HG03045 (cell line): ENCODE data around the gene ZNF423.

Experiments used
- ATAC-seq: cut with Tn5 transposase; IDR thresholded peaks from one replicate; pipeline ENCODE4 v1.9.1; 2021; ENCODE audit warnings: mild to moderate bottlenecking, moderate library complexity; ENCODE audit not compliant: unreplicated experiment

ZNF423 gene

DNA sequence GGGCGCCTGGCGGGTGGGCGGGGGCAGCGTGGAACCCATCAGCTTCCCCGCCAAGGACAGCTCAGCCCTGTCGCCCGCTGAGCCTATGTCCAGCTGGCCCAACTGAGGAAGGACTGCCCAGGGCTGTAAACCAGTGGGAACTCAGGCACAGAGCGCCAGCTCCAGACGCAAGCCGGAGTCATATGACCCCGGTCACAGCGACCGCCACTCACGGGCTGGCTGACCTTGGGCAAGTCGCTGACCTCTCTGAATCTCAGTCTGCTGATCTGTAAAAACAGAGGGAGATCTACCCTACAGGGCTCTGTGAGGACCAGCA lies 312.3 kb downstream of the ZNF423 start:
- no peak for ATAC-seq

DNA sequence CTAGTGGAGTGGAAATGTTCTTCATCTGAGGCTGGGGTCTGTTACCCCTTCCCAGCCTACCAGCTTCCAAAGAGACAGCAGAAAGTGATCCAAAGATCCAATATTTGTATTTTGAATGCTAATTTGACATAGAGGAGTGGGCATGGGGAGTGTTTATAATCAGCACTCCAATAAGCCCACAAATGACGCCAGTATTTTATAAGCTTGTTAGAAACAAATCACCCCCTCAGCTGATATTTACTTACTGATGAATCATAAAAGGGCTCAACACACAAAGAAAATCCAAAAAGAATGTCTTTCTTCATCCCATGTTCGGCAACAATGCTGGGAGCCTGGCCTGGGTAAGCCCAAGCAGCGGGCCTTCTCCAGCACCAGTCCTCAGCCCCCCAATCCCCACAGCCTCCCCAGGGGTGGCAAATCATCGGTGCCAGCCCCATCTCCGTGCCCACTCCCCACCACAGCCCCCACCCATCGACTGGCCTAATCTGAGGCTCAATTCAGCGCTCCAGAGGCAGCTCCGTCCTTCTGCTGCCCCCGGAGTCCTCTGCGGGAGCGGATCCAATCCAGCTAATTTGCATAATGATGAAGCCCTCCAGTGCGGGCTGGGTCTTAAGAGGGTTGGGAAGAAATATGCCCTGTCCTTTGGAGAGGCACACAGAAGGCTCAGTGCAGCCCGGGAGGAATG lies 312.8 kb downstream of the ZNF423 start:
- no peak for ATAC-seq

DNA sequence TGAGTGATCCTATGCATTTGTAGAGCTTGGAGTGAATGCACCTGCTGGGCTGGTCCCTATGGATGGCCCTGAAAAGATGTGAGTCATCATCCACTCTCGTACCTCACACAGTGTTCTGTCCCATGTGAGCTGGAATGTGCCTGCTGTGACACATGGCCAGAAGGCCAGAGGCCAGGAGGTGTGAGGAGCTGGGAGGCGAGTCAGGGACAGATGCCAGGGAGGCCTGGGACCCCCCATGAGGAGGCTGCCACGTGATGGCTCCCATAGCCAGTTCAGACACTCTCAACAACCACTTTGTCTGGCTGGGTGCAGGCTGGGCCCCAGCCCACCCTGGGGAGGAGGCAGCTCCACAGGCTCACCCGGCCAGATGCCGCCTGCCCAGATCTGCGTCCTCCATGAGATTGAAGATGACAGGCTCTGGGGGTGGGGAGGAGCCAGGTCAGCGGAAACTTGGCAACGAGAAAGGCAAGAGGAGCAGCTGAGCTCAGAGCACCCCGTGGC lies 313.5 kb downstream of the ZNF423 start:
- ATAC-seq, result no peak

DNA sequence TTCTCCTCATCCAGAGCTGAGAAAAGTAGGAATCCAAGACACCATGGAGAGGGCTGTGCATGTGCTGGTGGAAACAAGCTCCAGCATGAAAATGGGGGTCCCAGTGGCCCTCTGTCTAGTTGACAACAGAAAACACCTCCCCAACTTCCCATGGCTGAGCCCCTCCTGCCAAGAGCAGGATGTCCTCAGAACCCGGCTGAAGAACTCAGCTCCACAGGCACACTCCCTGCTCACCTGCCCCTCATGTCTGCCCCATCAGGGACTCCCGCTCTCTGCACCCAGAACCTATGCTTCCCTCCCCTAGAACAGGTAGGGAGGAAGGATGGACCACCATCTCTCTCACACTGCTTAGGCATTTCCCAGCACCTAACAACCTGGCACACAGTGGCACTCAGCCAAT lies 315.1 kb downstream of the ZNF423 start:
- no peak for ATAC-seq

DNA sequence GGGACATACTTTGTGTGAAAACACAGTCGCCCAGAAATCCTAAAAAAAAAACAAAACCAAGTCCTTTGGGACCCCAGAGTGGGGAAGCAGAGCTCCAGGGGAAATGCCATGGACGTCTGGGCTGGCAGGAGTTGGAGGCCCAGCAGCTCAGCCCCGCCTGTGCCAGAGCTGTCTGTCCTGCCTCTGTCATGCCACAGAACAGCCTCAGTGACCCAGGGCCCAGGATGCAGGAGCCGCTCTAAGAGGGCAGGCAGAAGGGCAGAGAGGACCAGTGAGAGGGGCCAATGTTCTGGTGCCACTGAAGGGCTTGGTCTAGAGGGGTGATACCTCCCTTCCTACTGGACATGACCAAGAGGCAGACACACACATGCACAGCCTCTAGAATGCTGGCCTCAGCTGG lies 316.2 kb downstream of the ZNF423 start:
- ATAC-seq, result no peak

DNA sequence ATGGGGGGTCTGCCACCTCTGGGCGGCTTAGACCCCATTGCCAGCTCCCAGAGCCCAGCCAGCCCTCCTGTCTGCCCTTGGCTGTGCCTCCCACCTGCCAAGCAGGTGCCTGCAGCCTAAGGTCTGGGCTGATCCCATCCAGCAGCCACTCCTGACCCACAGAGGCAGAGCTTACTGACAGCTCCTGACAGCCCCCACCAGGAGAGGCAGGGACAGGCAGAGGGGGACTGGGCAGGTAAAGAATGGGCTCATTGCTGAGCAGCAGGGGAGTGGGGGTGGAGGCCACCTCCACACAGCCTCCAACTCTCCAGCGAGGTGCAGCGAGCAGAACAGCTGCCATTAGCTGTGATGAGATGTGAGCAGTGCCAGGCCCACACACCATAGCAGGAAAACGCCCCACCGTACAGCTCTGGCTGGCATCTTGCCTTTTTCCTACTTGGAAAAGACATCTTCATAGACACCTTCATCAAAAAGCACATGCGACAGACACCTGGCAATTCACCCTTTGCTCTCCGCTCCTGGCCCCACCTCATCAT lies 317.9 kb downstream of the ZNF423 start:
- no peak for ATAC-seq

DNA sequence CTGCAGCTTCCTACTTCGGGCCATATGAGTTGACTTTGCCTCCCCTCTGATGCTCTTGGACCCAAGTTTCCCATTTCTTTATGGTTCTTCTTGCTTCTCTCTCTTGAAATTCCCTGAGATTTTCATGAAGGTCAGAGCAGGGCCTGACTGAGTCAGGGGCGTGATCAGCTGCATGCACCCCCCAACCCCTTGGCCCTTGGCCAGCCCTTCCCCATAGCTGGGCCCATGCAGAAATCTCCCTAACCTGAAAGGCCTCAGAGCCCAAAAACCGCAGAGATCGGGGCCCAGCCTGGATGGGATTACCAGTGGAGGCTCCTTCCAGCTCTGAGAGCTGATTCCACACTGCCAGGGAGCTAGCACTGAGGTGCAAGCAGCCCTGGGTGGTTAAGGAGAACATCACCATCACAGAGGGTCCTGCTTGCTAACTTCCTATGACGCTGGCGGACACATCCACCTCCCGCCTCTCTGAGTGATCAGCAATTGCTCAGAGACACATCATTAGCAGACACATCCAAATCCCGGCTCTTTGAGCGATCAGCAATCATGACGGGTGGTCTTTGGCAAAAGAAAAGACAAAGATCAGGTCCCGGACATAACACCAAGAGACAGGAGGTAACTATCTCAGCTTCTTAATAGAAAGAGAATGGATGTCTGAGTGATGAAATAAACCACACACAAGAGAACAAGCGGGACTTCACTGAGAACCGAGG lies 320.9 kb downstream of the ZNF423 start:
- no peak for ATAC-seq

DNA sequence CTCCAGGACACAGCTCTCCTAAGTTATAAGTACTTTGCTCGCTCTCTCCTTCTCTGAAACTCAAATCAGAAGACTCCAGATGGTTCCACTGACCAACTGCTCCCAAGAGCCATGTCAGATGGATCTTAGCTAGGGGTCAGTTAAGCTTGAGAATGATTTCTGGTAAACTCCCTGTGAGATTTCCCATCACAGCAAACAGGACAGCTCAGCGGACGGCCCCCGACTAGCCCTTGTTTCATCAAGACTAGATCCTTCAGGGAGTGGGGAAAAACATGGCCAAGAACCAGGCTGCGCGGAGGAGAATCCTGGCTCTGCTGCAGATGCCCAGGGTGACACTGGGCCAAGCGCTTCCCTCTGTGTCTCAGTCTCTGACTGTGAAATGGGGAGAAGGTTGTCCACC lies 322.5 kb downstream of the ZNF423 start:
- no peak for ATAC-seq

DNA sequence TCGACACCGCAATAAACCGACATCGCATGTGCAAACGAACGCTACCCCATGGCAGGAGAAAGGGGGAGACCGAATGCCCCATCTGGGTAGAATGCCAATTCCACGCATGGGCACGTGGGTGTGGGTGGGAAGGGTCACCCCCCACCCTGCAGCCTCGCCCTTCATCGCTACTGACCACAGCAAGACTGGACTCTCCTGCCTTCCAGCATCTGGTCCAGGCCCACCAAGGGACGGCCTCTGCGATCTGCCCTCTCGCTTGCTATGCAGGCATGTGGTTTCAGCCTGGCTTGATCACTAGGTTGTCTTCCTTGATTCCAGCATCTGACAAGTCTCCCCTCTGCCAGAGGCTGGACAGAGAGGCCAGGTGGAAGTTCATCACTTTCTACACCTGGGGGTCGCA lies 323.0 kb downstream of the ZNF423 start:
- no peak for ATAC-seq

DNA sequence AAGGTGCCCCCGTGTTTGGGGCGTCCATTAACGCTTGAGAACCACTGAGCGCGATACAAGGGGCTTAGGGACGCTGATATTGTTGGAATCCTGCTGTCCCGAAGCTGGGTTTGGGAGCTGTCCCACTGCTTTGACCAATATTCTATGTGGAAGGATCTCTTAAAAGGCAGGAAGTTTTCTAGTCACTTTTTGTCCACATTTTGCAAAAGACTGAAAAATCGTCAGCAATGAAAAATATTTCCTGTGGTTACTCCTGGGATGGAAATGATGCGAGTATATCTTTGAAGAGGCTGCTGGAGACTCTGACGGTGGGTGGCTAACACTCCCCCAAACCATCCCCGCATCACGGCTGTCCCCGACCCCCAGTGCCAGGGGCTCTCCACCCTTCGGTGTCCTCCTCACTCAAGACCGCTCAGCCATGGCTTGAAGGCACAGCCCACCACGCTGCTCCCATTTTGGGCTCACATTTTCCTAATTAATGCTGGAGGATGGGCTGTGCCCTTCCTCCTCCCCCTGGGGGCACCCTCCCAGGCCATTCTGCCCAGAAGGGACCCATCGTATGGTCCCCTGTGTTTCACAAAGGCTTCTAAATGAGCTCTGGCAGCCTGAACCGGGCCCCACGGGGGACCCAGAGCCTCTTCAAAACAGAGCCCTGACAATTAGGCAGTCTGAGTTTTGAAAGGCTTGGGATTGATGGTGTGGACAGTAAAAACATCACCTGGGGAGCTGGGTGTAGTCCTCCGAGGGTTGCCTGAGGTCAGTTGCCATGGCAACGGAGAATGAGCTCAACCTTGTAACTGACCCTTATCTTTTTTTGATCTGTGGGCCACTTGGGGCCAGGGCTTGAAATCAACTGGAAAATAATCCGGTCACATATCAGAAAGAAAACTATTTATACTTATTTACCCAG lies 323.7 kb downstream of the ZNF423 start:
- ATAC-seq, result no peak

DNA sequence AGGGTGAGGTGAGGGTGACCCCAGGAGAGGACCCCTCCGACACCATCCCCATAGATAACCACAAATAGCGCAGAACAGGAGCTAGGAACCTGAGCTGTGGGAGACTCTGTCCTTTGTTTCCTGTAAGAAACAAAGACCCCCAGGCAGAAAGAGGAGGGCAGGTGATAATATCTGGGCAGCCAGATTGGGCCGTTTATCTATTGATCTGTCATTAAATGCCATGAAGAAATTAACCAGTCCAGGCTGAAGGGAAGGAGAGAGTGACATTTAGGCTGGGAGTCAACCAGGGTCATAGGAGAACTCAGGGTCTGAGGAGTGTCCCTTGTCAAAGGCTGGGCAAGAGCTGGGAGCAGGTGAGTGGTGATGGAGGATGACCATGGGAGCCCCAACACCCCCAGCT lies 324.5 kb downstream of the ZNF423 start:
- no peak for ATAC-seq

DNA sequence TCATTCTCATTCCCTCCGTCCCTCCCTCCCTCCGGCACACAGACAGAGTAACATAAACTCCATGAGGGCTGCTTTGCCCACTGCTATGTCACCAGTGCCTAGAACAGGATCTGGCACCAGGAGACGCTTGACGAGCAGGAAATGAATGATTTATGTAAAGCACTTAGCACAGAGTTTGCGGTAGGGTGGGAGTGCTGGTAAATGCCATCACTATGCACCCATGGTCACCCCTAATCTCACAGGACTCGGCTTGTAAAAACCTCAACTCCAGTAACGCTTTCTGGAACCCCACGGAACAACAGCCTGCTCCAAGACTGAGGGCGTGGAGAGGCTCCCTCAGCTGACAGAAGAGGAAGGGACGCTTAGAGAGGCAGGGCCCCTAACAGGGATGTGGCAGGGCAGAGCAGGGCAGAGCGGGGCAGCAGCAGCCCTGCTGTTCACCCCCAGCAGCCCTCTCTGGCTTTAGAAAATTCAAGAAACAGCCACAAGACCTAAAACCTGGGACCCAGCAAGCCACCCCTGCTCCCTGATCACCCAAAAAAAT lies 325.4 kb downstream of the ZNF423 start:
- no peak for ATAC-seq

DNA sequence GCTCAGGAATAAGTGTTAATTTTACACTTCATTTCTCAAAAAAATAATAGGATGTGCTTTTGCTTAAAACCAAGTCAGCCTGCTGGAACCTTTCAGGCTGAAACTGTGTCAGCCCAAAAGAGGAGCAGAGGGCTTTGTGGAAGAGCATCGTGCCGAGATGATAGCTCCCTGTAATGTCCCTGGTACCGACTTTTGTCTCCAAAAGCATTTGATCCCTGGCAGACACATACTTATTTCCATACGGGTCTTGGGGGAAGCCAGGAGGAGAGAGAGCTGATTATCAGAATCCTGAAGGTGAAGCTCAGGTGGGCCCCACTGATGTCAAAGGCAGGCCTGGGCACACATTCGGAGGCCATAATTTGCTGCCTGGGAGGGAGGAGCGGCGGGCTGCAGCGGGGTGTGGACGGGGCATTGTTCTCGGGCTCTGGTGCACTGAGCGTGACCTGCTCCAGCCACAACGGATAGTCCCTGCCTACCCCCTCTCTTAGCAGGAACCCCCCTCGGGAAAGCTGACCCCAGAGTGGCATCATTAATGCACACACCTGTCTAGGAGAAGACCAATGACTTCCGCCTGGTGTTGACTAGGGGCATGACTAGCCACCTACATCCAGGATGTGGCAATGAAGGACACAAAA lies 326.4 kb downstream of the ZNF423 start:
- ATAC-seq, result no peak

DNA sequence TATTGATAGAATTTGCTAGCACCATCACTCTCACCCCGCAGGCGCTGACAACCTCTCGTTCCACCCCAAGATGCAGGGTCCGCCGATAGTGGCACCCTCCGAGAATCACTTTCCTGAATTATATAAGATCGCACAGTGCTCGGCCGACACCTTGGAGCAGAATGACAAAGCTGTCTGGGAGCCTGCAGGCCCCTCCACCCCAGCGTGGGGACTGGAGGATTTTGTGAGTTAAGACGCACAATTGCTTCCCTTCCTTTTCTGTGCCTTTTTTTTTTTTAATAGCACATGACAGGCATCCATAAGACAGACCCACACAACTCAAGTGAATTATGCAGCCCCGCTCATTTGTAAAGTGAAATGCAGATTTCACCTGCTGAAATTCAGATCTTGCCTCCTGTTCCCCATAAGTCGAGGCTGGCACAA lies 327.0 kb downstream of the ZNF423 start:
- no peak for ATAC-seq

DNA sequence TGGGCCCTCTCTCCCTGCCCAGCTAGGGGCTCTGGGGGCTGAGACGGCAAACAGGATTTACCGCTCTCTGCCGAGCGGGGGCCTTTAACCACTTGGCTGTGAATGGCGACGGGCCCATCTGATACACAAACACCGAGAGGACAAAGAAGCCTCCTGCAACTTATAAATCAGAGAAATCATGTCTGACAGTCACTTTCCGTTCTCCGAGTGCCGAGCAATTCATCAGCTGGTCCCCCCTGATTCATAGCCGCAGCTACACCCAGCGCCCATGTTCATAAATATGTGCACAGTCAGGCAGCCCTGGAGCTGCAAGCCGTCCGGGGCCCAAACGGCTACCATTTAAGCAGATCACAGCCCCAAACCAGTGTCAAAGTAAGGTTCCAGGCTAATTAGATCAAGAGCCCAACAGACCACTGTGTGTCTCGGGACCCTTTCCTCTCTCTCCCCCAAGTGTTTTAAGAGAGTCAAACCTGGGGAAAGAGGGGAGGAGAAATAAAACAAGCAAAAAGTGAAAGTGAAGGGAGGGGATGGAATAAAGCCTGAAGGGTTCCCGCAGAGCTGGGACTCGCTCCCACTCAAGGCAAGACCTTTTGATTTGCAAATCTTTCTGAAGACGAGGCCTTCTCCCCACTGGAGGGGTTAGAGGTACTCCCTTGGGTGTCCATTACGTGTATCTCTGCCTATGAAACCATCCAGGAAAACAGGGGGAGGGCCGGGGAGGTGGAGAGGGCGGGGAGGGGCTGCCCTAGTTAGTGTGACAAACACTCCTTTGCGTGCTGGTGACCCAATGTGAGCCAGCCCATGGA lies 327.6 kb downstream of the ZNF423 start:
- ATAC-seq, result no peak

DNA sequence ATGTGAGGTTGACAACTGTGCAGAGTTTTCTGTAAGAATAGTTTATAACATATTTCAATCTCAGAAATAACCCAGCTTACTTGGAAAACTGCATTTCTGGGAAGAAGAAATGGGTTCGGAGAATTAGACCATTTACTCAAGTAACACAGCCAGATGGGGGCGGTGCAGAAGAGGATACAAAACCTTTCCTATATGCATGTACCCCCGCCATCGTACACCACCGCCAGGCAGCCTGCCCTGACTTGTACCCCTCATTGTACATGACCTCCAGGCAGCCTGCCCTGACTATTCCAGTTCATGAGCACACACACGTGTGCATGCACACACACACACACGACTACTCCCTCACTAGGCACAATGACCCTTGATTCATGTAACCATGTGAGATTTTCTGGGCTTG lies 328.3 kb downstream of the ZNF423 start:
- ATAC-seq, result no peak

DNA sequence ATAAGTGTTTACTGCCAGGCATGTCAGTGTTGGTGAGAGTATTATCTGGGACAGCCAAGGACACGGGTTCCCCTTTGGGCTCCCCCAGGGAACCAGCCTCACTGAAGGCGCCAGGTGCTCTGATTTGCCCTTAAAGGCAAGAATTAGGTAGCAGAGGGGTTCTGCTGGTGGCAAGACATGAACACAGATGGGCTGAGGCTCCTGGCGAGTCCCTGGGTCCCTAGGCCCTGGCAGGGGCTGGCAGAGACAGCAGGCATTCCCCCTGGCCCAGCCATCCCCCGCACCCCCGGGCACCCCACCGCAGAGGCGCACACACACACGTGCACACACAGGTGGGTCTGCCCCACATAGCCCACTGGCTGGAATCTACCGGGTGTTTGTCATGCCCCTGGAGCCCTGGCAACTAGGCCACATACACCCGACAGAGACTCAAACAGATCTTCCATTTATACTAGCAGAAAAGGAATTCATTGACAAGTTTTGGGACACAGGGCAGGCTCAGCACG lies 329.0 kb downstream of the ZNF423 start:
- ATAC-seq, result no peak

DNA sequence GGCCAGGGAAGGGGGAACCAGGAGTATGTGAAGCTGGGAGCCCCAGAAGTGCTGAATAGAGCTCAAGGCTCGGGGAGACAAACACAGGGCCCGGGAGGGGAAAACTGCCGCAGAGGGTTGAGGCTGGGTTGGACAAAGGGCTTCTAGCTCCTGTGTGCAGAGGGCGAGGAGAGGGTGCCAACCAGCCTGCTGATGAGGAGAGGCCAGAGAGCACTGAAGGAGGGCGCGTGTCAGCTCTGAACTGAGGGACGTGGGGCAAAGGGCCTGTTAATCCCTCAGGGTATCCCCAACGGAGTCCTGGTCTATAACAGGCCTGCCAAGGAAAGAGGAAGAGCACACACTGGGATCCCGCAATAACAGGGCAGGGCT lies 331.0 kb downstream of the ZNF423 start:
- no peak for ATAC-seq

DNA sequence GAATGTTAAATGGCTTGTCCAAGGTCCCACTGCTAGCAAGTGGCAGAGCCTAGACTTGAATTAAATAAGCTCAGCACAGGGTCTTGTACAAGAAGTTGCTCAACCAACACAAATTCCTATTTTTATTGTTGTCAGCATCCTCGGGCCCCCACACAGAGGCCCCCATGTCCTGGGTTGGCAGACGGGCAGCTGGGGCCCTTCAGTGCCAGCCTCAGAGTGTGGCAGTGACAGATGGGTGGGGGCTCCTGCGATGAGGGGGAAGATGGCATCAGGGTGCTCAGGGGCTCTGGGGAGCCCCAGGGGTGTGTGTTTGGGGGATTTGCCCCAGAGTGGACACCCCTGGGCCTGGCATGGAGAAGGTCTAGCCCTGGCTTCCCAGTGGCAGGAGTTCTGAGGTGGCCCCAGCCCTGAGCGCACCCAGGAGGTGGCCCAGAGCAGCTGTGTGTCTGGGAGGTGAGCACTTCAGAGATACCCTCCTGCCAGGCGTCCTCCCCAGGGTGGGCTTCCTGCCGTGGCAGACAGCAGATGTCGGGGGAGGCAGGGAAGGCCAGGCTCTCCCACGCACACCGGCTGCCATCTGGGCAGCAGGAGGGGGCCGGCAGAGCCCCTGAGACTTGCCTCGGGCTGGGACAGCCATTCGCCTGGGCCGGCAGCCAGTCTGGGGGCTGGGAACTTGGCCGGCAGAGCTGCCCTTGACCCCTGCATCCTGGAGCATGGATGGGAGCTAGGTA lies 331.5 kb downstream of the ZNF423 start:
- ATAC-seq, result no peak
